ENCODE measurements around the gene ZNF280A. TPM values are rescaled to one million over a fixed set of nuclear protein-coding genes. Genes with fewer than 3 reads are reported as not detected.

Gene ZNF280A
- total RNA-seq, 4 donors from 2014 or later, result 0.21 to 0.59 TPM; not detected in 2

DNA sequence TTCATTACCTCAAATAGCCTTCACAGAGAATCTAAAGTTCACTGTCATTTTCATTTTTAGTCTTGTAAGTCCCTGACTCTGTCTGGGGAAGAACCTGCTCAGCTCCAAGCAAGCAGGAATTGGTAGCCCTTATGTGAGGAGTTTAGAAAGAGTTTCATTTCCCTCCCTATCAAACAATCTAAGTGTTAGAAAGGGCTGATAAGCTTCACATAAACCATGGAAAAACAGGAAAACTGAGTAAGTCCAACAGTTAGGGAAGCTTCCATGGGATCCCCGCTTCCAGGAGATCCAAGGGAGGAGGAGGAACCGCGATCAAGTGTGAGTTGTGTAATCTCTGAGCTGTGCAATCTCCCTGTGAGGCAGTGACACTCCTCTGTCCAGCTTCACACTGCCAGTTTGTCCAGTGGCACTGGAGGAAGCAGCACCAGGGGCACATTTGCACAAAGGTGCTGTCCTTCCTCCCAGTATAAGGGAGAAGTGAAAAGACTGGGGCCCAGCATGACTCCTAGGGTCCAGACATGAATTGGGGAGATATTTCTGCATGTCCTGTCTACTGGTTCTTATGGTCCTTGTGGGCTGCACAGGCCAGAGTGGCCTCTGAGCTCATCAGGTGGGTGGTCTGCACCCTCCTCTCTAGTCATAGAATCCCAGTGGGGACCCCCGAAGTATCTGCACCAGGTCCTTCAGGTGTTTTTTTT, 34.7 kb upstream of the ZNF280A start:
- H3K27me3 ChIP-seq, result no peaks in the 10 kb centered on the region
- H3K27ac ChIP-seq, result no peak overlapping the region
- H3K4me1 ChIP-seq, result no peaks in the 10 kb centered on the region
- no peaks in the 10 kb centered on the region for H3K9me3 ChIP-seq
- H3K4me3 ChIP-seq, result no peak overlapping the region
- H3K36me3 ChIP-seq, result no peaks in the 10 kb centered on the region
- TF ChIP-seq POLR2A (IDR thresholded peaks at IDR 0.05) (no peak), EP300 (IDR thresholded peaks at IDR 0.05) (no peak)
- TF ChIP-seq, protein P1, sequence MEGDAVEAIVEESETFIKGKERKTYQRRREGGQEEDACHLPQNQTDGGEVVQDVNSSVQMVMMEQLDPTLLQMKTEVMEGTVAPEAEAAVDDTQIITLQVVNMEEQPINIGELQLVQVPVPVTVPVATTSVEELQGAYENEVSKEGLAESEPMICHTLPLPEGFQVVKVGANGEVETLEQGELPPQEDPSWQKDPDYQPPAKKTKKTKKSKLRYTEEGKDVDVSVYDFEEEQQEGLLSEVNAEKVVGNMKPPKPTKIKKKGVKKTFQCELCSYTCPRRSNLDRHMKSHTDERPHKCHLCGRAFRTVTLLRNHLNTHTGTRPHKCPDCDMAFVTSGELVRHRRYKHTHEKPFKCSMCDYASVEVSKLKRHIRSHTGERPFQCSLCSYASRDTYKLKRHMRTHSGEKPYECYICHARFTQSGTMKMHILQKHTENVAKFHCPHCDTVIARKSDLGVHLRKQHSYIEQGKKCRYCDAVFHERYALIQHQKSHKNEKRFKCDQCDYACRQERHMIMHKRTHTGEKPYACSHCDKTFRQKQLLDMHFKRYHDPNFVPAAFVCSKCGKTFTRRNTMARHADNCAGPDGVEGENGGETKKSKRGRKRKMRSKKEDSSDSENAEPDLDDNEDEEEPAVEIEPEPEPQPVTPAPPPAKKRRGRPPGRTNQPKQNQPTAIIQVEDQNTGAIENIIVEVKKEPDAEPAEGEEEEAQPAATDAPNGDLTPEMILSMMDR (IDR thresholded peaks at IDR 0.05), result no peak
- no peak for DNase-seq (ENCODE audit: low spot score in 2 of 2)
- 75 to 87% methylated on average over 4 of the region's 4 CpGs for WGBS, 2 donors

DNA sequence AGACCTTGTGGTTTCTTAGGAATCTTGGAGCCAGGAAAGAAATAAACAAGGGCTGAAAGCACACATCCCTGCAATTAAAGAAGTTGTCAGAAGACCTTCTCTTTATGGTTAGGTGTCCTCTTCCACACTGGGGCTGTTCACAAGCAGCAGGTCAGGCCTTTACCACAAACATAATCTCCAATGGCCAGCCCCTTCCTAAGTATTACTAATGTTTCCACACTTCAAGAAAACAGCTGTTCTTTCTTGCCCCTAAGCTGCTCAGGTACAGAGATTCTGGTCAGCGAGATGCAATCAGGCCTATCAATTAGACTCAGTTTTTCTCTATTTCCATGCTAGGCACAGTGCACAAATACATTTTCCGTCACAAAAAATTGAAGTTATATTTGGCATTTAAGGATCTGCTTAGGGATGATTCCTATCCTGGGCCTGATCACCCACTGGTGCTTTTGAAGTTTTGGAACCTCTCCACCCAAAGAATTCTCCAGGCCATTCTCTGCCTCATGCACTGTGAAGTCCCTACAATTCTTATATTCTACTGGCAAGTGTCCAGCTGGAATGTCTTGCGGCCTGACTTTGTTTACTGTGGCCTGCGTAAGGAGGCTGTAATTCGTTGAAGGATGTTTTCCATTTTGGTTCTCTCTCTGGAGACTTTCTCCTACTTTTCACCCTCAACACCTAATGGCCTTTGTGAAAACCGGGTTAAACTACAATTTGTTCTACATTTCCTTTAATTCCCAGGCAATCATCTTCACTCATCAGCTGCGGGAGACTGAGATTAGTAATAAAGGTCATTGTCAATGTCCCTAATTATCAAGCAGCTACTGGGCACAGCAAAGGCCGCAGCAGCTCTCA, 33.9 kb upstream of the ZNF280A start:
- TF ChIP-seq POLR2A (IDR thresholded peaks at IDR 0.05) (no peak), EP300 (IDR thresholded peaks at IDR 0.05) (no peak)
- TF ChIP-seq, protein P1 (IDR thresholded peaks at IDR 0.05), result no peak
- Histone ChIP-seq H3K4me3 (no peak overlapping the region), H3K27me3 (no peaks in the 10 kb centered on the region), H3K36me3 (no peaks in the 10 kb centered on the region), H3K9me3 (no peaks in the 10 kb centered on the region), H3K27ac (no peak overlapping the region), H3K4me1 (no peaks in the 10 kb centered on the region)
- no peak for DNase-seq (ENCODE audit: low spot score in 2 of 2)
- WGBS, 2 donors, result 37 to 40% methylated on average over 8 of the region's 8 CpGs

DNA sequence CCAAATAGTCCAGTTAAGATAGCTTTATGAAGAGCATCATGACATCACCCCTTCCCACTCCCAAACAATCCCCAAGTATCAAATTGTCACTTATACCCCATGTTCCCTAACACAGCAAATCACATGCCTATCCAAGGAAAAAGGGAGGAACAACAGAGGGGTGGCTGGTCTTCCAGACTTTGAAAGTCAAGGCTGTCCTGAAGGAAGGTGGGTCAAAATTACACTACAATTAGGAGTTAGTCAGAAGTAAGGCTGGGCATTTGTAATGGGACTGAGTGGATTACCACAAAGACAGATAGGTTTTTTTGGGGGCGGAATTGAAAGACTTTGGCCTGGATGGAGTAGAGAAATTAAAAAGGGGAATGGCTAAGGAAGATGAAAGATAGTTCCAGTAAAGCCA, 33.1 kb upstream of the ZNF280A start:
- no peak for TF ChIP-seq EP300 (IDR thresholded peaks at IDR 0.05)
- no peak for TF ChIP-seq POLR2A (IDR thresholded peaks at IDR 0.05)
- TF ChIP-seq, protein P1 (IDR thresholded peaks at IDR 0.05), result no peak
- no peak overlapping the region for H3K4me3 ChIP-seq
- no peaks in the 10 kb centered on the region for H3K4me1 ChIP-seq
- H3K9me3 ChIP-seq, result no peaks in the 10 kb centered on the region
- H3K36me3 ChIP-seq, result no peaks in the 10 kb centered on the region
- no peak overlapping the region for H3K27ac ChIP-seq
- 88 to 91% methylated on average over 1 of the region's 1 CpG for WGBS, 2 donors
- no peak for DNase-seq (ENCODE audit: low spot score in 2 of 2)
- H3K27me3 ChIP-seq, result no peaks in the 10 kb centered on the region

DNA sequence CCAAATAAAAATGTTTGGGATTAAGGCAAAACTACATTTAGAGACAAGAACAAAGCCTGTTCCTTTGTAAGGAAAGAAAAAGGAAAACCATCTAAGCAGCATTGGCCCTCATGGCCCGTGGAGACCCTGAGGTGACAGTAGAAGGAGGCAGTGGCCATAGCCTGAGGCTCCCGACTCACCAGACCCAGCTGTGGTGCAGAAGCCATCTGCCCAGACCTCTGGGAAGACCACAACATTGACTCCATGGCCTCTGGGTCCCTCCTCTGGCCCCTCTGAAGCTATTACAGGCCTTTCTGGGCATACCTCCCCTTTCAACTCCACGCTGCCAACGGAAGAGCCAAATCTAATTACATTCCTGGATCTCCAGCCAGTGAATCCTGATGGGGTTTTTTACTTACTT, 32.6 kb upstream of the ZNF280A start:
- TF ChIP-seq EP300 (IDR thresholded peaks at IDR 0.05) (no peak), POLR2A (IDR thresholded peaks at IDR 0.05) (no peak)
- TF ChIP-seq, protein P1 (IDR thresholded peaks at IDR 0.05), result no peak
- DNase-seq (ENCODE audit: low spot score in 2 of 2), result no peak
- H3K27me3 ChIP-seq, result no peaks in the 10 kb centered on the region
- no peaks in the 10 kb centered on the region for H3K4me1 ChIP-seq
- no peaks in the 10 kb centered on the region for H3K9me3 ChIP-seq
- 55 to 61% methylated on average over 4 of the region's 4 CpGs for WGBS, 2 donors
- no peaks in the 10 kb centered on the region for H3K36me3 ChIP-seq
- H3K27ac ChIP-seq, result no peak overlapping the region
- no peak overlapping the region for H3K4me3 ChIP-seq
